GM21528 (cell line): ENCODE data around the gene TIGD7.

ENCODE experiments used
- ATAC-seq: cut with Tn5 transposase; IDR thresholded peaks from one replicate; pipeline ENCODE4 v1.9.1; 2021; ENCODE audit warnings: mild to moderate bottlenecking, moderate library complexity; ENCODE audit not compliant: unreplicated experiment, low FRiP score

The TIGD7 gene, protein sequence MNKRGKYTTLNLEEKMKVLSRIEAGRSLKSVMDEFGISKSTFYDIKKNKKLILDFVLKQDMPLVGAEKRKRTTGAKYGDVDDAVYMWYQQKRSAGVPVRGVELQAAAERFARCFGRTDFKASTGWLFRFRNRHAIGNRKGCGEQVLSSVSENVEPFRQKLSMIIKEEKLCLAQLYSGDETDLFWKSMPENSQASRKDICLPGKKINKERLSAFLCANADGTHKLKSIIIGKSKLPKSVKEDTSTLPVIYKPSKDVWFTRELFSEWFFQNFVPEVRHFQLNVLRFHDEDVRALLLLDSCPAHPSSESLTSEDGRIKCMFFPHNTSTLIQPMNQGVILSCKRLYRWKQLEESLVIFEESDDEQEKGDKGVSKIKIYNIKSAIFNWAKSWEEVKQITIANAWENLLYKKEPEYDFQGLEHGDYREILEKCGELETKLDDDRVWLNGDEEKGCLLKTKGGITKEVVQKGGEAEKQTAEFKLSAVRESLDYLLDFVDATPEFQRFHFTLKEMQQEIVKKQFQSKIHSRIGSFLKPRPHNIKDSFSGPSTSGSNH

DNA sequence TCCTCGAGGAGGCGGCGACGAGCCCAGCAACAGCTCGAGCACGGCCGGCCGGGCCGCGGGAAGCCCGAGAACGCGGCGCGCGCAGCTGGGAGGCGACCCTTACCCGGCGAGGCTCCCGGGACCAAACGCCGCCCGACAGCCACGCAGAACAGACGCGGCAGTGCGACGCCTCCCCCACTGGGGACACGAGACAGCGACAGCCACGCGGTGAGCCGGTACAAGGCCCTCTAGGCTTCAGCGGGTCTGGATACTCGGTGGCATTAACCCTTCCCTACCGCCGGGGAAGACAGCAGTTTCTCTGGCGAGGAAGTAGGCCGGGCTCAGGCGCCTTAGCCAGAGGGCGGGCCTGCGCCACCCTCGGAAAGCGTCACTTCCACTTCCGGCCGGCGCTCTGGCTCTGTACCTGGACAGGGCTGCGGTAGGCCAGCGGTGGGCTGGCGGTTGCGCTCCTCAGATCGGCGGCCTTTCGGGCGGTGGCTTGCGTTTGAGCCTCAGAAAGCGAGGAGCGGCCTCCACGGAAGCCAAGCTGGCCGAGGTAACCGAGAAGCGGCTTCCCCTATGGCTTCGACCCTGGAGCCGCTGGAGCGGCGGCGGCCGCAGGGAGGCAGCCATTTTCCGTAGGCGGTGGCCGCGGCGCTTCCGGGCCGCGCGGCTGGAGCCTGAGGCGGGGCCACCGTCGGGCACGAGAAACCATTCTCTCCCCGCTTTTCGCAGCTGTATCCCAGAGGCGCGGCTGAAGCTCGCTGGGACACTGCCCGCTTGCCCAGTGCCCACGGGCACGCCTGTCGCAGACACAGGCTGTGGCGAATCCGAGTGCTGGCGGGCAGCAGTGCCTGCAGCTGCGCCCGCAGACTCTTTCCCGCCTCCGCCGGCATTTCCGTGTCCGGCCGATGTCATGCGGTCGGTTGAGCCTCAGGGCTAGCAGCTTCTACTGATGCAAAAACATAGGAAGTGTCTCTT is at the start of gene TIGD7, which contains the start of gene ZNF75A:
TIGD7 (minus strand) TSS at position 322 of the 960 bp plus-strand sequence. CDS start 4,816 bp downstream, outside the sequence.
ZNF75A (plus strand) TSS at position 389 of the 960 bp plus-strand sequence. CDS start 2,932 bp downstream, outside the sequence.
- ATAC-seq, result peak; percentile 94

DNA sequence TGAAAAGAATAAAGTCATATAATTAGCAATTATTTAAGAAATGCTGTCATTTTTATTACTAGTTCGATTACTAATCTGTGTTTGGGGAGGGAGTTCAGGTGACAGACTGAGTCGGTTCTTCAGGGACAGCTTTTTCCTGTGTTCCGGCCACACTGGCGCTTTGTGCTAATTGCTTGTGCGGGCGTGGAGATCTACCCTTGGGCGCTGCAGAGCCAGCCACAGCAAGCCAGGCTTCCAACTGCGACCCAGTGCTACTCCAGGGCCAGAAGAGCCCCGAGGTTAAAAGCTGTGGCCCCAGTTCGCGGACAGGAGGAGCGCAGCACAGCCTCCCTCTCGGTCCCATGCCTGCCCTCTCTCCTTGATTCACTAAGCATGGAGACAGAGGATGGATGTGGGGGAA is 43.9 kb upstream of the TIGD7 start:
- no peak for ATAC-seq

DNA sequence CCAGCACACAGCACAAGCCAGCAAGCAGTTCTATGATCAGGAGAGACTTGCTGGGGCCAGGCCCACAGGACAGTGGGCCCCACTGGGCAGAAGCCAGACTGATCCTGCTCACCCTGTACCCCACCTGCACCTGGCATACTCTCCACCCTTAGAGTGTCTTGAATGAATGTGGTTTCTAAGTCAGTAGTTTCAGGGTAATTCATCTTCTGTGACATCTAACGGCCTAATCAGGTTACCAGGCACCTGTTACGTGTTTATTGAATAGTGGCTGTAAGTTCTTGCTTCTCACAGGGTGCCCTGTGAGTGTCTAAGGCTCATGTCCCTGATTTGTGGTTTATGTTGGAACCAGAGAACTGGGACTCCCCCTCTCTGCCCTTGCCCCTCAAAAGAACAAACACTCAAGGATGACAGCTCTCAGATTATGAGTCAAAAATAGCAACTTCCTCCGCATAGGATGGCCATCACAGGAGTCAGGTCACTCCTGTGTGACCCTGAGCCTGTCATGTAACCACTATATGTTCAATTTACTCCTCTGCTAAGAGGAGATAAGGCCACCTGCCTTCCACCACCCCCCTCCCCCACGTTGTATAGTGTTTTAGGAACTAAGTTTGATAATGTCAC is 43.4 kb upstream of the TIGD7 start:
- ATAC-seq, result no peak

DNA sequence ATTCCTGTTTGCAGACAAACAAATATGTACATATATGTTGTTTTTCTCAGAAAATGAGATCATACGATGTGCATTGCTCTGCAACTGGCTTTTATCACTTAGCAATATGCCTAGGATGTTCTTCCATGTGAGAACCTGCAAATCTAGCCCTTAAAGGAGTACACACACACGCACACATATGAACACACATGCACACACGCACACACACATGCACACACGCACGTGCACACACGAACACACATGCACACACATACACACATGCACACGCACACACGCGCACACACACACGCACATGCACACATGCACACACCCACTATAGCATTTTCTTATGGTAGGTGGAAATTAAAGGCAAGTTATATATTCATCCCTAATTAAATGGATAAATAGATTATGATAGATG is 42.4 kb upstream of the TIGD7 start:
- ATAC-seq, result no peak

DNA sequence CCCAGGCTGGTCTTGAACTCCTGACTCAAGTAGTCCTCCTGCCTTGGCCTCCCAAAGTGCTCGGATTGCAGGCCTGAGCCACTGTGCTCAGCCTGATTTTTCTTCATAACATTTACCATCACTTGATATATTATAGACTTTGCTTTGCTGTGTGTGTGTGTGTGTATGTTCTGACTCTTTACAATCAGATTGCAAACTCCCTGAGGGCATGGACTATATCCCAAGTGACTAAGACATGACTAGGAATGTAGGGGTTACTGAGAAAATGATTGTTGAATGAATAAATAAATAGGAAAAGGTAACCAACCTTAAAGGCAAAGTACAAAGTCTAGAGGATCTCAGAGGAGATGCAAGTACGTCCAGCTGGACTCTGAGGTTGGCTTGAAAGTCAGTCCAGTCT is 40.8 kb upstream of the TIGD7 start:
- no peak for ATAC-seq

DNA sequence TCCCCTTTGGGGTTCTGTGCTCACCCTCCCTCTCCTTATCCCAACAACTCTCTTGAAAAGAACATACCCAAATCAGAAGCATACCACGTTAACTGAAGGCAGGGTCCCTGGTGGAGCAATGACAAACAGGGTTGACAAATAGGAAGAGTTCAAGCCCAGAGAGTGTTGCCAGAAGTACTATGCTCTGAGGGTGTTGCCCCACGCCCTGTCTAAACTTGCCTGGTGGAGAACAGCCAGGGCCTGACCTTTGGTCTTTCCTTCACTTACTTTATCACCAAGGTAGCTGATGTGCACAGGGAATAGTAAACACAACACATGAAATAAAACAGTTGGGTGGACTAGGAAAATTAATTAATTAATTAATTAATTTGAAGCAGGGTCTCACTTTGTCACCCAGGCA is 23.4 kb upstream of the TIGD7 start:
- no peak for ATAC-seq

DNA sequence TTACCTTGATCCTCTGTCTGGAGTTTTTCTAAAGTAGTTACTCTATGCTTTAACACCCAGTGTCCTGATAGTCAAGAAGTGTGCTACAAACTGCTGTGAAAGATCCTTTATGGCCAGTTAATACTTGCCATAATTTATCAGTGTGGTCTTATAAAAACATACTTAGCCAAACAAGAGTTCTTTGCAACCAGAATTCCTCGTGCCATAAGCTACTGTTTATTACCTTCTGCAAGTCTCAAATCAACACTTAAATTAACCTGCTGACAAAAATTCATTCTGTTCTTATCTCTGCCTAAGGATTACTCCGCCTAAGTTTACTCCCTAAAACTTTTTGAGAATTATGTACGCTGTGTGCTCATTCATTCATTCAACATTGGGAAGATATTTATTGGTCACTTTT is 22.9 kb upstream of the TIGD7 start:
- ATAC-seq, result no peak

DNA sequence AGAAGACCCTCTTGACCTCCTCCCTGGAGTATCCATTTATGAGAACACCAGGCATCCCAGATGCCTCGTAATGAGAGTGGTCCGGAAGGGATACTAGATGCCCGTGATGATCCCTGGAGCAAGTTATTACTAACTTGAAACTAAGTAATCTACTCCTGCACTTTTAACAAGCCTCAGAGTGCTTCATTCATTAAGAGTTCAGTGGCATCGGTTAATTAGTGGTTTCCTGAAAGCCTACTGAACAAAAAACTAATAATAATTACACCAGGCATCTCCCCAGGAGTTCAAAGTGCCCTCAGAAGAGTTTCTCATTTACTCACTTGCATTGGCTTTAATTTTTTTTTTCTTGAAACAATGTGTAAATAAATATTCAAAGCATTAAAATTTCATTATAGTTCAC is 22.3 kb upstream of the TIGD7 start:
- ATAC-seq, result no peak

DNA sequence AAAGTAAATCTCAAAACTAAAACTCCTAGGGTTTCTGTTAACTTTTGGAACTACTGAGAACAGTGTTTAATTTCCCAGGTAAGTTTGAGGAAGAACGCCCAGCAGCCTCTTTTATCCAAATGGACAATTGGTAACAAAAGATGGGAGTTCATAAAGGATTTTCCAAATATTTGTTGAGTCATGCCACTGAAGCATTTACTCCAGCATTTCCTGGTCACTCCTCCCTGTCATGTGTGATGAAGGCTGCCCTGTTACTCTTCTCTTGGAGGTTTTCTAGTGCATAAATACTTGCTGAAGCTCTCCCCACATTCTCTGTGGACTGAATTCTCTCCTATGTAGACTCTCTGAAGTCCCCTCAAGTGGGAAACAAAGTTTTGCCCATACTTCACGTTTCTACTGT is 16.6 kb upstream of the TIGD7 start:
- no peak for ATAC-seq

DNA sequence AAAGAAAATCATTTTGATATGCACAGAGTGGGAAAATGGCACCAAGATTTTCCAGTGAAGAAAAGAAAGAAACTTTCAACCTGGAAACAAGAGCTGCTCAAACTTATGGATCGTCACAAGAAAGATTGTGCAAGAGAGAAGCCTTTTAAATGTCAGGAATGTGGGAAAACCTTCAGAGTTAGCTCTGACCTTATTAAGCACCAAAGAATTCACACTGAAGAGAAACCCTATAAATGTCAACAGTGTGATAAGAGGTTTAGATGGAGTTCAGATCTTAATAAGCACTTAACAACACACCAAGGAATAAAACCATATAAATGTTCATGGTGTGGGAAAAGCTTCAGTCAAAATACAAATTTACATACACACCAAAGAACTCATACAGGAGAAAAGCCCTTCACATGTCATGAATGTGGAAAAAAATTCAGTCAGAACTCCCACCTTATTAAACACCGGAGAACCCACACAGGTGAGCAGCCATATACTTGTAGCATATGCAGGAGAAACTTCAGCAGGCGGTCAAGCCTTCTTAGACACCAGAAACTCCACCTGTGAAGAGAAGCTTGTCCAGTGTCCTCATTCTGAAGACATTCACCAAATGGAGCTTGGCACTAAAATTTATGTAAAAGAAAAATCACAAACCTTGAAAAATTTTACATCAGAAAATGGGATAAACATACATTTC is 12.2 kb upstream of the TIGD7 start:
- ATAC-seq, result no peak

DNA sequence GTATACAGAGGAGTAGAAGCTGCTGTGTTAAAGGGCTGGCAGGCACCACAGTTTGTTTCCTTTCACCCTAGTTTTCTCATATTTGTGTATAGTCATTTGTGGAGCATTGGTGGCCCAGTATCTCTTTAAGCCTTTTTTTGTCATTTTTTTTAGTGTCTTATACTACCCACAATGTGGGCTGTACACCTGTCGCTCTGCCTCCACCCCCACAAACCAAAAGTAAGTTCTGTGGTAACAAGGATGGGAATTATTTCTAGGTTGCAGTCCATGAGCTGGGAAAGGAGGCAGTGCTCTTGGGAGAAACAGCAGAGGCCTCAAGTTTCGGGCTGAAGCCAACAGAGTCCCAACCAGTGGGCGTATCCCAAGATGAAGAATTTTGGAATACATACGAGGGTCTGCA is 6.3 kb upstream of the TIGD7 start:
- no peak for ATAC-seq

DNA sequence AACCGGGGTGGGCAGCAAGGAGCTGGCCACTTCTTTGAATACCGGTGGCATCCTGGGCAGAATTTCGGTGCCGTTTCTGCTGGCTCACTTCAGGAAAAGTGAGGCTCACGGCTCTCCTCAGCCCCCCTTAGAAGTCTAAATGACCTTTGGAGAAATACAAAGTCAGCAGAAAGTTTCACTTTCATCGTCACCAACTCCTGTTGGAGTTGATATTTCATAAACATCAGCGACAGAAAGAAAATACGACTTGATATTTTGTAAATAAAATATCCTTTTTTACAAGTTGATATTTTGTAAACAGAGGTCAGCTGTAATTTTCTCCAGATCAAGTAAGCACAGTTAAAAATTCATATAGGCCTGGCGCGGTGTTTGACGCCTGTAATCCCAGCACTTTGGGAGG is 848 bp upstream of the TIGD7 start:
- ATAC-seq, result no peak

DNA sequence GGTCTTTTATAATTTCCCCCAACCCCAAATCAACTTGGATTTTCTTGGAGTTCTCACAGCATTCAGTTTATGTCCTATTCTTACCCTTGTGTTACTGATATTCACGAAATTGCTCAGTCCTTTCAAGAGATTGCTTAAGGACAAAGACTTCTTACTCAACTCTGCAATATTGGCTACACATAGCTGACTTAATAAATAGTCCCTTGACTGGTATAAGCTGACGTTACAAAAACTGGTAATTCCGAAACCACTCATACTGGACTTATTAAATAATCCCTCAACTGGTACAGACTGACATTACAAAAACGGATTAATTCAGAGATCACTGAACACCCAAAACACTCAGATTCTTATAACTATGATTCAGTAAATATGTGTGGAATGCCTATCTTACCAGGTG is 860 bp downstream of the TIGD7 start:
- ATAC-seq, result no peak

DNA sequence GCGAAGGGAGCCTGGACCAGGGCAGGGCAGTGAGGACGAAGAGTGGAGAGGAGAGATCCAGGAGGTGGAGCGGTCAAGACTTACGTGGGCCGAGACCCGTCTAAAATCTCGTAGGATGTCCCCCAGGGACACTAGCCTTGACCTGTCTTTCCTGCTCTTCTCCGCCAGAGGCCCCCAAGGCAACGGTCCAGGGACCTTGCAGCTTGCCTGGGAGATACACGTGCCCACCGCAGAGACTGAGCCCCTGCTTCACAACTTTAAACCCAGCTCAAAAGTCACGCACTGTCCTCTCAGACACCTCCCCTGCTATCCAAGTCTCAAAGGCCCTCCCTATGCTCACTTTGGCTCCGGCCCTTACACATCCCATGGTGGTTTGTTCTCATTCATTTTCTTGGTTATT is 9.4 kb downstream of the TIGD7 start:
- ATAC-seq, result no peak

DNA sequence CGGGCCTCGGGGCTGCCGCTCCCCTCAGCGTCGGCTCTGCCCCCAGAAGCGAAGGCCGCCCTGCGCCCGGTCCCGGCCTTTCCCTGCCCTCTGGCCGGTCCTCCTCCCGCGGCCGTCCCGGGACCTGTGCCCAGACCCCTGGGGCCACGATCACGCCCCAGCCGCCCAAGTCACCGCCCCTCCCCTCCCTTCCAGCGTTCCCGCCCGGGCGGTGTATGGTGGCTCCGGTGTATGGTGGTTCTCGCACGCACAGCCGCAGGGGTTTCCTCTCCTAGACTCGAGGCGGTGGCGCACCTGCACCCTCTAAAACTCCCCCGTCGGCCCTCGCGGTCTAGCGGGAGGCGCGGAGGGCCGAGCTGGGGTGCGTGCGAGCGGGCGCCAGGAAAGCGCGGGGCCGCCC is 10.0 kb downstream of the TIGD7 start:
- no peak for ATAC-seq

DNA sequence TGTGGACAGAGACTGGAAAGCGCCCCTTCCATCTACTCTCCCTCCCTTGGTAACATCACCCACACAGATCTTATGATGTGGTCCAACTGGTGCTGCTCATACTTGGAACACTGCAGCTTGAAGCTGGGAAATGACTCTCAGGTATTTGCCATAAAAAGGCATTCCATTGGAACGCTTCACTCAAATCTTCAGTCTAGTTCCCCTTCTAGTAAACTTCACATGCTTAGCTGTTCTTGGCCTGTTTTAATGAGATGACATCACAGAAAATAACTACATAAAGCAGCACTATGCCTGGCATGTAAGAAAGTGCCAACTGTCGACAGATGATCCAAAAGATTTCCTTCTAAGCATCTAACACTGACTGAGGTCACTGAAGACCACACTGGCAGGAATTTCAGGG is 12.6 kb downstream of the TIGD7 start:
- ATAC-seq, result no peak

DNA sequence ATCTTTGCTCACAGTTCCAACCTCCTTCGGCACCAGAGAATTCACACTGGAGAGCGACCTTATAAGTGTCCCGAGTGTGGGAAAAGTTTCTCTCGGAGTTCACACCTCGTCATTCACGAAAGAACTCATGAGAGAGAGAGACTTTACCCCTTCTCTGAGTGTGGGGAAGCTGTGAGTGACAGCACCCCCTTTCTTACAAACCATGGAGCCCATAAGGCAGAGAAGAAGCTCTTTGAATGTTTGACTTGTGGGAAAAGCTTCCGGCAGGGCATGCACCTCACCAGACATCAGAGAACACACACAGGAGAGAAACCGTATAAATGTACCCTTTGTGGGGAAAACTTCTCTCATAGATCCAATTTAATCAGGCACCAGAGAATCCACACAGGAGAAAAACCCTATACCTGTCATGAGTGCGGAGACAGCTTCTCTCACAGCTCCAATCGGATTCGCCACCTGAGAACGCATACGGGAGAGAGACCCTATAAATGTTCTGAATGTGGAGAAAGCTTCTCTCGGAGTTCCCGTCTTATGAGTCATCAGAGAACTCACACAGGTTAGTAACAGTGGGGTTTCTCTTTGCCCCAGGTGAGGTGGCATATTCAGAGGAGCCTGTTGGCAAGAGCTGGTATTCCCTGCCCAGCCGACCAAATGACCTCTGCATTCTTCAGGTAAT is 15.1 kb downstream of the TIGD7 start:
- ATAC-seq, result no peak

DNA sequence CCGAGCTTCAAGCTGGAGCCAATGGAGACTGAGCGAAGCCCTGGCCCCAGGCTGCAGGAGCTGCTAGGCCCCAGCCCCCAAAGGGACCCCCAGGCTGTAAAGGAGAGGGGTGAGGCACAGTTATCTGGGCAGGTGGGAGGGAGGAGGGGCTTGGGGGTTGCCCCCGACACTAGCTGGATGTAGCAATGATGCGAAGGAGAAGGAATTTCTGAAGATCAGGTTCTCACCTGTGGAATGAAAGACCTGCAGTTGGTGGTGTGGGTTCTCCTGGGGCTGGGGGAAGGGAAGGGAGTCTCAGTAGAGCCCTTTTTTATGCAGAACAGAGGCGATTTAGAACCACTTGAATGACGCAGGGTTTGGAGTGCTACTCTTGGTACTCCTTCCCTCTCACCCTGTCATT is 20.1 kb downstream of the TIGD7 start:
- ATAC-seq, result no peak
